Activated naive CD4-positive, alpha-beta T cell treated with anti-CD3 and anti-CD28 coated beads, Interleukin-2, amount 50 U/mL, for 24 hours (primary cell): ENCODE data around the gene CTNND2.
"Not testable (repeated sequence)": the region's sequence is repeated elsewhere in the genome, so short reads cannot be mapped to it uniquely, and the experiment has no call there.

Experiments used
- H3K27ac Mint-ChIP-seq: one replicate; pipeline ENCODE4 v1.8.0; 2021; ENCODE audit warnings: mild to moderate bottlenecking, mixed read lengths
- H3K27me3 Mint-ChIP-seq: one replicate; pipeline ENCODE4 v1.8.0; 2021; ENCODE audit warnings: mixed read lengths
- H3K36me3 Mint-ChIP-seq: one replicate; pipeline ENCODE4 v1.8.0; 2021; ENCODE audit warnings: mixed read lengths
- H3K4me1 Mint-ChIP-seq: one replicate; pipeline ENCODE4 v1.8.0; 2021; ENCODE audit warnings: mixed read lengths
- H3K4me3 Mint-ChIP-seq: one replicate; pipeline ENCODE4 v1.8.0; 2021; ENCODE audit warnings: mild to moderate bottlenecking, mixed read lengths
- H3K9me3 Mint-ChIP-seq: one replicate; pipeline ENCODE4 v1.8.0; 2021; ENCODE audit warnings: mixed read lengths

Gene CTNND2

DNA sequence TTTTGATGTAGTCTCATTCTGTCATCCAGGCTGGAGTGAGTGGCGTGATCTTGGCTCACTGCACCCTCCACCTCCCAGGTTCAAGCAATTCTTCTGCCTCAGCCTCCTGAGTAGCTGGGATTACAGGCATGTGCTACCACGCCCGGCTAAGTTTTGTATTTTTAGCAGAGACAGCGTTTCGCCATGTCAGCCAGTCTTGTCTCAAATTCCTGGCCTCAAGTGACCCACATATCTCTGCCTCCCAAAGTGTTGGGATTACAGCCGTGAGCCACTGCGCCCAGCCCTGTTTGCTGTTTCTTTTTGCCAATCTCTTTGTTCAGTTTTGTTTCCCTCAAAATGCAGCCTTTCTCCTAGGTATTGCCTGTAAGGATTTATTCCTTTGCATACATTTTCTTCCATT, 287.6 kb downstream of the CTNND2 start:
- not testable (repeated sequence) for H3K4me3 Mint-ChIP-seq, H3K27me3 Mint-ChIP-seq, H3K27ac Mint-ChIP-seq, H3K4me1 Mint-ChIP-seq, H3K9me3 Mint-ChIP-seq, H3K36me3 Mint-ChIP-seq

GRCh38 chr5:11611011-11611410, 293.2 kb downstream of the CTNND2 start:
- peaks cover 9% of the 10 kb centered on the region for H3K9me3 Mint-ChIP-seq
- no peaks in the 10 kb centered on the region for H3K27me3 Mint-ChIP-seq
- H3K4me3 Mint-ChIP-seq = no peak overlapping the region
- no peaks in the 10 kb centered on the region for H3K36me3 Mint-ChIP-seq
- no peaks in the 10 kb centered on the region for H3K4me1 Mint-ChIP-seq
- H3K27ac Mint-ChIP-seq = no peak overlapping the region

GRCh38 chr5:11609570-11610303, 294.5 kb downstream of the CTNND2 start:
- no peaks in the 10 kb centered on the region for H3K36me3 Mint-ChIP-seq
- peaks cover 9% of the 10 kb centered on the region for H3K9me3 Mint-ChIP-seq
- H3K4me3 Mint-ChIP-seq = no peak overlapping the region
- H3K4me1 Mint-ChIP-seq = no peaks in the 10 kb centered on the region
- H3K27me3 Mint-ChIP-seq = no peaks in the 10 kb centered on the region
- no peak overlapping the region for H3K27ac Mint-ChIP-seq

- no peak overlapping the region for H3K27ac Mint-ChIP-seq
- H3K36me3 Mint-ChIP-seq = no peaks in the 10 kb centered on the region
- H3K4me3 Mint-ChIP-seq = no peak overlapping the region
- no peaks in the 10 kb centered on the region for H3K4me1 Mint-ChIP-seq
- peaks cover 9% of the 10 kb centered on the region for H3K9me3 Mint-ChIP-seq
- H3K27me3 Mint-ChIP-seq = no peaks in the 10 kb centered on the region
Measured at GRCh38 chr5:11608530-11608929, 295.7 kb downstream of the CTNND2 start.

- Mint-ChIP-seq H3K27me3 (no peaks in the 10 kb centered on the region), H3K4me3 (no peak overlapping the region), H3K9me3 (peaks cover 9% of the 10 kb centered on the region), H3K36me3 (no peaks in the 10 kb centered on the region), H3K27ac (no peak overlapping the region), H3K4me1 (no peaks in the 10 kb centered on the region)
Measured at GRCh38 chr5:11607944-11608483, 296.2 kb downstream of the CTNND2 start.

DNA sequence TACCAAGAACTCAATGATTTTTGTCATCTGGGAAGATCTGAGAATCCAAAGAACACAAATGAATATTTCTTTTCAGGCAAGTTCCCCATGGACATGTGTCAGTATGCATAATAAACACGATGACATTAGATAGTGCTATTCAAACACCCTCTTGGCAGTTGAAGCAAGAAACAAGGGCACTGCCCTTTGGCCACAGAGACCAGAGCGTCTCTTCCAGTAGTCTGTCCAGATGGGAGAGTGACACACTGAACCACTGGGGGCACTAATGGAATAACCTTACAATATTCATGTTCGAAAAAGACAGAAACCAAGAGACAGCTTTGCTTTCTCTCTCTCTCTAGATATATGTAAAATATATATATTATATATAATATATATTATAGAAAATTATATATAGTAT, 301.9 kb downstream of the CTNND2 start:
- Mint-ChIP-seq H3K27me3 (no peaks in the 10 kb centered on the region), H3K27ac (no peak overlapping the region), H3K4me1 (no peaks in the 10 kb centered on the region), H3K36me3 (no peaks in the 10 kb centered on the region), H3K4me3 (no peak overlapping the region), H3K9me3 (no peaks in the 10 kb centered on the region)

DNA sequence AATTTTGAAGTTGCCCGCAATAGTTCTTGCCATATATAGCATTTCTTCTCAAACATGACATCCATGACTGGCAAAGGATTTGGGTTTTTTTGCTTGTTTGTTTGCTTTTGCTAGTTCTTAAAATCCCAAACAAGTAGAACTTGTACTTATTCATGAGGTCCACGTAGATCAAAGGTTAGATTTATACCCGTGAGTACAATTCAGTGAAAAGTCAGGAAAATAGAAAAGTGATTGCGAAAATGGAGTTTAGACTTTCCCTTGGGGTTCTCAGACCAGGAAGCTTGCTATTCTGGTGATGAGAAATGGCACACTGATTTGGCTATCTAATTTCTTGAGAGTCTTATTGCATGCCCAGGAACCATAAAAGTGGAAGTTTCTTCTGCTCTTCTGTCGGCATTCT, 304.7 kb downstream of the CTNND2 start:
- H3K36me3 Mint-ChIP-seq = no peaks in the 10 kb centered on the region
- H3K4me1 Mint-ChIP-seq = no peaks in the 10 kb centered on the region
- no peaks in the 10 kb centered on the region for H3K9me3 Mint-ChIP-seq
- H3K4me3 Mint-ChIP-seq = no peak overlapping the region
- H3K27me3 Mint-ChIP-seq = peaks cover 3% of the 10 kb centered on the region
- H3K27ac Mint-ChIP-seq = no peak overlapping the region

DNA sequence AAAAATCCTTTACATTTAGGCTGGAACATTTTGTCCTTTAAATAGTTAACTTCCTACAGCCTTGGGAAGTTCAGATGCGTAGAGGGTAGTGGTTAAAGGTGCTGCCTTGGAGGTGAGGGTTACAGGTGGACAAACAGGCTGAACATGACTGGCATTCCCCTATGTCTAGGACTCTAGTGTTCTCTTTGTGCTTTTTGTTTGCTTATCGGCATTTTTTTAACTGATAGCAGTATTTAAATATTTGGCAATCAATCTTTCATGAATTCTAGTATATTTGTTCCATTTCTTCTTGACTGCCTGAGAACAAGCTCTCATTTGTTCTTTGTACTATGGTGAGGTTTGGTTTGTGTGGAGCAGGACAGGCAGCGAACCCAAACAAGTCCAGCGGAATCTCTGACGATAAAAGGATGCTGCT, 307.6 kb downstream of the CTNND2 start:
- no peaks in the 10 kb centered on the region for H3K4me1 Mint-ChIP-seq
- peaks cover 4% of the 10 kb centered on the region for H3K27me3 Mint-ChIP-seq
- H3K9me3 Mint-ChIP-seq = peaks cover 6% of the 10 kb centered on the region
- H3K4me3 Mint-ChIP-seq = no peak overlapping the region
- no peaks in the 10 kb centered on the region for H3K36me3 Mint-ChIP-seq
- no peak overlapping the region for H3K27ac Mint-ChIP-seq

GRCh38 chr5:11596185-11596584, 308.1 kb downstream of the CTNND2 start:
- Mint-ChIP-seq H3K4me3 (no peak overlapping the region), H3K27ac (no peak overlapping the region), H3K9me3 (peaks cover 6% of the 10 kb centered on the region), H3K4me1 (no peaks in the 10 kb centered on the region), H3K36me3 (no peaks in the 10 kb centered on the region), H3K27me3 (peaks cover 4% of the 10 kb centered on the region)

DNA sequence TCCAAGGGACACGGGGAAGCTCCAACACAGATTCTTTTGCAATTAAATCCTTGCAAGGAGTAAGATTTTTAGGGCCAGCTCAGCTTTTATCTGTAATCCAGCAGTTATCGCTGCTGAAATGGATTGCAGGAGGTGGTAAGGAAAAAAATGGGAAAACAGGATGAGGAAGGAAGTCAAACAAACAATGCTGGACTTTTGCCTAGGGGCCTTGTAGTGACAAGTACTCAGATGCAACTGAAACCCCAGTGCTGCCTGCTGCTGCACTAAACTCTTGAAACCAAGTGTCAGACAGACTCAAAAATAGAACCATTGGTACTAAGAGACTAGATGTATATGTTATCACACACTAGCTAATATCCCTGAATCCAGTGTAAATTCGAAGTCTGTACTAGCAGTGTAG, 309.2 kb downstream of the CTNND2 start:
- no peaks in the 10 kb centered on the region for H3K4me1 Mint-ChIP-seq
- H3K27ac Mint-ChIP-seq = no peak overlapping the region
- no peaks in the 10 kb centered on the region for H3K36me3 Mint-ChIP-seq
- no peak overlapping the region for H3K4me3 Mint-ChIP-seq
- H3K9me3 Mint-ChIP-seq = peaks cover 6% of the 10 kb centered on the region
- H3K27me3 Mint-ChIP-seq = peaks cover 4% of the 10 kb centered on the region

- H3K4me1 Mint-ChIP-seq = no peaks in the 10 kb centered on the region
- H3K36me3 Mint-ChIP-seq = no peaks in the 10 kb centered on the region
- peaks cover 6% of the 10 kb centered on the region for H3K9me3 Mint-ChIP-seq
- H3K27me3 Mint-ChIP-seq = peaks cover 4% of the 10 kb centered on the region
- no peak overlapping the region for H3K4me3 Mint-ChIP-seq
- H3K27ac Mint-ChIP-seq = no peak overlapping the region
Measured at GRCh38 chr5:11594021-11594420, 310.2 kb downstream of the CTNND2 start.

GRCh38 chr5:11590475-11590874, 313.8 kb downstream of the CTNND2 start:
- Mint-ChIP-seq H3K9me3 (peaks cover 6% of the 10 kb centered on the region), H3K4me1 (no peaks in the 10 kb centered on the region), H3K4me3 (no peak overlapping the region), H3K27ac (no peak overlapping the region), H3K27me3 (peaks cover 3% of the 10 kb centered on the region), H3K36me3 (no peaks in the 10 kb centered on the region)

GRCh38 chr5:11588803-11589202, 315.4 kb downstream of the CTNND2 start:
- no peak overlapping the region for H3K4me3 Mint-ChIP-seq
- H3K36me3 Mint-ChIP-seq = no peaks in the 10 kb centered on the region
- H3K9me3 Mint-ChIP-seq = peaks cover 6% of the 10 kb centered on the region
- peaks cover 1% of the 10 kb centered on the region for H3K27me3 Mint-ChIP-seq
- H3K27ac Mint-ChIP-seq = no peak overlapping the region
- no peaks in the 10 kb centered on the region for H3K4me1 Mint-ChIP-seq

DNA sequence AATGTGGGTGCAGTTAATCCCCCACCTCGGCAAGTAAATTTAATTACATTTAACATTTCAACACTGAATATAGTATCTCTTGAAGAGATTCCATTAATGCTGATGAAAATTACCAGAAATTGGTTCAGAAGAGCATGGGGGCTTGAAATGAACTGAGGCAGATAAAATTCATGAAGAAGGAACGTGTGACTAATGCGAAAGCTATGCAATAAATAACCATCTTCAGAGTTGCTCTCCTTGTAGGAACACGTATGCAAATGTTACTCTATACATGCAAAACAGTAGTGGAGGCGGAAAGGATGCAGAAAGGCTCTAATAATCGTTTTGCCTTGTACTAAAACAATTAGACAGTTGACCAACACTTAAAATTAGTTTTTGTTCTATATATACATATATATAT, 320.2 kb downstream of the CTNND2 start:
- no peak overlapping the region for H3K4me3 Mint-ChIP-seq
- no peaks in the 10 kb centered on the region for H3K9me3 Mint-ChIP-seq
- H3K36me3 Mint-ChIP-seq = no peaks in the 10 kb centered on the region
- no peaks in the 10 kb centered on the region for H3K27me3 Mint-ChIP-seq
- no peak overlapping the region for H3K27ac Mint-ChIP-seq
- no peaks in the 10 kb centered on the region for H3K4me1 Mint-ChIP-seq

DNA sequence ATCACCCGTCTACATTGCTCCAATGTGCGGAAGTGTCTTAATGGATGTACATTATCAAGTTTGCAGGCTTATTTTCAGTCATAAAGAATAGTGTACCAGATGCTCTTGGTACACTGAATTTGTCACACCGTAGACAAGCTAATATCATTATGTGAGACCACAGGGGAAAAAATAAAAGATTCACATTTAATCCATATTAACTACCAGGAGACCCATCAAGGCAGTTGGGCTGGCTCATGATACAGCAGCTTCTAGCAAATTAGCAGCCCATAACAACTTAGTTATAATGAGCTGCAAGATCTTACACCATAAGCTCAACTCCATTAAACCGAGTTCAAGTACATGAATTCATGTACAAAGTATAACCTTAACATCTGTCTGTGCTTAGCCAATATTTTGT, 324.9 kb downstream of the CTNND2 start:
- no peaks in the 10 kb centered on the region for H3K36me3 Mint-ChIP-seq
- H3K4me1 Mint-ChIP-seq = no peaks in the 10 kb centered on the region
- H3K27ac Mint-ChIP-seq = no peak overlapping the region
- no peaks in the 10 kb centered on the region for H3K27me3 Mint-ChIP-seq
- H3K4me3 Mint-ChIP-seq = no peak overlapping the region
- H3K9me3 Mint-ChIP-seq = no peaks in the 10 kb centered on the region

DNA sequence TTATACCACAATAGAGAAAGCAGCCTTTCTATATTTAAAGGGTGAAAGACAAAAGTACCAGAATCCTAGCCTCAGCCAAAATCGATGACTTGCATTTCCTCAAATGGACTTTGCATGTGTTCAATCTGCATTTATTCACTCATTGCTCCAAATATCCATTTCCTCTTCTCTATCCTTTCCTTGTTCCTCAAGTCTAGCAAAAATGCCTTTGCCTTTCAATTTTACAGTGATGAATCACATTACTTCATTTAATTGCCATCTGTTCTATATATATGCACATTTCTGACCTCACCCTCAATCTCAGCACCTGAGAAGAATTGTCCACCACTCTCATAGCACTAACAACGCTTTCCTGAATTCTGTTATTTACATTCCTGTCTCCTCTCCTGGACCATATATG, 329.5 kb downstream of the CTNND2 start:
- Mint-ChIP-seq H3K4me3 (no peak overlapping the region), H3K36me3 (no peaks in the 10 kb centered on the region), H3K27ac (no peak overlapping the region), H3K27me3 (no peaks in the 10 kb centered on the region), H3K9me3 (no peaks in the 10 kb centered on the region), H3K4me1 (no peaks in the 10 kb centered on the region)
